OCI-LY7 (cell line): ENCODE measurements around the gene CCDC192. TPM values are rescaled to one million over a fixed set of nuclear protein-coding genes. Genes with fewer than 3 reads are reported as not detected.

Experiments used
- BruUV-seq: library from RNA; stranded (reverse); fragments of 400-500 nt; replicated peaks from 2 replicates; lab custom pipeline; 2021; lab: Mats Ljungman, UMichigan
- CTCF ChIA-PET: fragments of 300-600 bp; sonication (Branson Sonifier 250); formaldehyde crosslinking; loops from one replicate; lab custom pipeline; 2022; ENCODE audit warnings: antibody characterized with exemption; ENCODE audit not compliant: unreplicated experiment; lab: Charles Lee
- POLR2A ChIA-PET: fragments of 300-600 bp; sonication (Branson Sonifier 250); formaldehyde crosslinking; loops from one replicate; lab custom pipeline; 2022; ENCODE audit warnings: antibody characterized with exemption; lab: Charles Lee
- DNase-seq: peaks from one replicate; pipeline ENCODE4 v3.0.0-alpha.2; 2015; ENCODE audit warnings: low spot score
- H2AFZ ChIP-seq: fragments of 200-600 bp; sonication (generic), shearing (Covaris generic); 2 replicates; pipeline ENCODE4 v1.6.1; 2014; ENCODE audit warnings: mild to moderate bottlenecking, antibody characterized with exemption, low read length, moderate library complexity
- H3K27ac ChIP-seq: fragments of 200-600 bp; sonication (generic); 2 replicates; pipeline ENCODE4 v1.5.1; 2014; ENCODE audit warnings: mixed run types, low read depth, mild to moderate bottlenecking, moderate library complexity, low read length, inconsistent platforms; ENCODE audit not compliant: poor library complexity, severe bottlenecking
- H3K36me3 ChIP-seq: fragments of 200-600 bp; sonication (generic); 2 replicates; pipeline ENCODE4 v1.6.1; 2014; ENCODE audit warnings: mild to moderate bottlenecking, antibody characterized with exemption, low read length, moderate library complexity, mixed read lengths; ENCODE audit not compliant: insufficient read depth
- H3K4me1 ChIP-seq: fragments of 200-600 bp; sonication (generic); 2 replicates; pipeline ENCODE4 v1.5.1; 2014; ENCODE audit warnings: mild to moderate bottlenecking, low read length; ENCODE audit not compliant: insufficient read depth, poor library complexity, severe bottlenecking
- H3K4me2 ChIP-seq: fragments of 200-600 bp; sonication (generic); 2 replicates; pipeline ENCODE4 v1.6.1; 2014; ENCODE audit warnings: mild to moderate bottlenecking, low read length
- H3K4me3 ChIP-seq: fragments of 200-600 bp; sonication (generic); 2 replicates; pipeline ENCODE4 v1.5.1; 2014; ENCODE audit warnings: mild to moderate bottlenecking, low read depth, low read length; ENCODE audit not compliant: poor library complexity, severe bottlenecking
- H3K79me2 ChIP-seq: fragments of 200-600 bp; sonication (generic); 2 replicates; pipeline ENCODE4 v1.6.1; 2016; ENCODE audit warnings: low read depth, mild to moderate bottlenecking, low read length, moderate library complexity, mixed read lengths; ENCODE audit not compliant: insufficient read depth
- H3K9me2 ChIP-seq: fragments of 200-600 bp; sonication (generic); 2 replicates; pipeline ENCODE4 v1.6.1; 2016; ENCODE audit warnings: mild to moderate bottlenecking, low read length, mixed read lengths; ENCODE audit not compliant: insufficient read depth
- H3K9me3 ChIP-seq: fragments of 200-600 bp; sonication (generic); 2 replicates; pipeline ENCODE4 v1.6.1; 2014; ENCODE audit warnings: mild to moderate bottlenecking, mixed run types, low read length, mixed read lengths
- H4K20me1 ChIP-seq: fragments of 200-600 bp; sonication (generic); 2 replicates; pipeline ENCODE4 v1.6.1; 2014; ENCODE audit warnings: mild to moderate bottlenecking, antibody characterized with exemption, low read length, moderate library complexity, mixed read lengths; ENCODE audit not compliant: insufficient read depth
- EZH2phosphoT487 ChIP-seq: fragments of 200-600 bp; sonication (generic); IDR thresholded peaks from 2 replicates; pipeline ENCODE4 v1.6.1; 2018; ENCODE audit warnings: low read depth, borderline replicate concordance, mild to moderate bottlenecking, mixed run types, antibody characterized with exemption, low read length, moderate library complexity, mixed read lengths
- intact Hi-C: fragments of 100-400 bp; cut with micrococcal nuclease; formaldehyde crosslinking; loops from one replicate; pipeline ENCODE4 v1.10.0; 2022; ENCODE audit not compliant: unreplicated experiment
- total RNA-seq, 2 experiments: library from RNA; depleted of rRNA in 1 of 2; stranded (reverse); fragments of >200 nt in 1 of 2; shearing (Covaris generic) in 1 of 2; gene quantifications; 2 replicates each; pipeline ENCODE4 v1.2.3, GENCODE V29; 2014 to 2022
- TF ChIP-seq, protein P1 (sequence below): fragments of 200-600 bp; sonication (generic); conservative IDR thresholded peaks from 2 replicates; pipeline ENCODE4 v1.5.1; 2014; ENCODE audit warnings: mild to moderate bottlenecking, antibody characterized with exemption, low read length, moderate library complexity, mixed read lengths

Gene CCDC192
- total RNA-seq, 2 experiments from 2014 or later, result not detected

DNA sequence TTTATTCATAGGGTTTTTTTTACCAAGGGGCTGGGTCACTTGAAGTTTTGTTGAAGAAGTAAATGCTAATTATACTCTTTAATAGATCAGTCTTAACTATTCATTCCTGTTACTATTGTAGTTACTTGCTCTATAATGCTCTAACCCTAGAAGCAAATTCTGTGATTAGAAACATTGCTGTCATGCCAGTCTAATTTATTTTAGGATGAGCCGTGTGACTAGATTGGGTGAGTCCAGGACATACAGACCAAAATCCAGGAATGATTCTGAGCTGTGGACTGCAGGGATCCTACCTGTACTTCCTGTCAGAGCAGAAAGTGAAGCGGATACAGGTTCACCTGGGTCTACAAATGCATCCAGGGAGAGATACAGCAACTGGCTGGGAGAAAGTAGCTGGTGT lies 757 bp upstream of the CCDC192 start:
- Histone ChIP-seq H3K27ac (no peak overlapping the region), H3K36me3 (no peaks in the 10 kb centered on the region), H2AFZ (no peak overlapping the region), H4K20me1 (no peaks in the 10 kb centered on the region), H3K9me2 (no peaks in the 10 kb centered on the region), H3K9me3 (no peaks in the 10 kb centered on the region), H3K79me2 (no peaks in the 10 kb centered on the region), H3K4me1 (no peaks in the 10 kb centered on the region), H3K4me2 (no peak overlapping the region), H3K4me3 (no peak overlapping the region)
- ChIA-PET CTCF (no interaction called here), POLR2A (interaction anchor here (0.6 kb wide), 1 partner anchor 19 kb away, joined by 4 read pairs; no protein-coding TSS in a partner anchor)
- TF ChIP-seq, protein P1, sequence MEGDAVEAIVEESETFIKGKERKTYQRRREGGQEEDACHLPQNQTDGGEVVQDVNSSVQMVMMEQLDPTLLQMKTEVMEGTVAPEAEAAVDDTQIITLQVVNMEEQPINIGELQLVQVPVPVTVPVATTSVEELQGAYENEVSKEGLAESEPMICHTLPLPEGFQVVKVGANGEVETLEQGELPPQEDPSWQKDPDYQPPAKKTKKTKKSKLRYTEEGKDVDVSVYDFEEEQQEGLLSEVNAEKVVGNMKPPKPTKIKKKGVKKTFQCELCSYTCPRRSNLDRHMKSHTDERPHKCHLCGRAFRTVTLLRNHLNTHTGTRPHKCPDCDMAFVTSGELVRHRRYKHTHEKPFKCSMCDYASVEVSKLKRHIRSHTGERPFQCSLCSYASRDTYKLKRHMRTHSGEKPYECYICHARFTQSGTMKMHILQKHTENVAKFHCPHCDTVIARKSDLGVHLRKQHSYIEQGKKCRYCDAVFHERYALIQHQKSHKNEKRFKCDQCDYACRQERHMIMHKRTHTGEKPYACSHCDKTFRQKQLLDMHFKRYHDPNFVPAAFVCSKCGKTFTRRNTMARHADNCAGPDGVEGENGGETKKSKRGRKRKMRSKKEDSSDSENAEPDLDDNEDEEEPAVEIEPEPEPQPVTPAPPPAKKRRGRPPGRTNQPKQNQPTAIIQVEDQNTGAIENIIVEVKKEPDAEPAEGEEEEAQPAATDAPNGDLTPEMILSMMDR, result no peak
- no peak for TF ChIP-seq EZH2phosphoT487
- intact Hi-C loops, result no loop called here
- DNase-seq, result no peak
- BruUV-seq, result no TSS peak

DNA sequence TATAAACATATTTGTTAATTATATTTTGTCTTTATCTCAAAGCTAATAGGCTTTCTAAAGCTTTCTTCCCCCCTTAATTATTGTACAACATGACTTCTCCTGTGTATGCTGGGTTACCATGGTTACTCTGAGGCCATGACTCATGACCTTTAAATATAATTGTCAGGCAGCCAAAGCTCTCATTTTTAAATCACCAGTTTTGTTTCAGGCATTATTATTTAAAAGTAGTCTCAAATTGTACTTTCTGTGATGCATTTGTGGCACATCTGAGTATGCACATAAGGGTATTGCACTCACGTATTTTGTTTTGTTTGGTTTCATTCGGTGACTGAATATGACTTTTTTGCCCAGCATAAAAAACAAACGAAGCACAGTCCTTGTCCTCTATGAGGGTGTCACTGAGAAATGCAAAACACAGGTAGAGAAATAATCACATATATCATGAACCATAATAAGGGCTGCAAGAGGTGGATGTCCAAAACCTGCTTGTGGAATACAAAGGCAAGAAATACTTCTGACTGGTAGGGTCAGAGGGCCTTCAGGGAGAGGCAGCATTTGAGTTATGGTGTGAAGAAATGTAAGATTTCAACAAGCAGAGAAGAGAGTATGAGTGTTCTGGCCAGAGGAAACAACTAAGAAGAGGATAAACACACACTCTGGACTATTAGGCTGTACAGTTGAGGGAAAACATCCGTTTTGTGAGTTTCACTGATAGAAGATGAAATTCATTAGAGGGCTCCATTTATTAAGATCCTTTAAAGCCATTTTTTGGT lies 2.1 kb downstream of the CCDC192 start:
- no peaks in the 10 kb centered on the region for H3K9me2 ChIP-seq
- H3K27ac ChIP-seq, result no peak overlapping the region
- DNase-seq, result no peak
- no peak overlapping the region for H3K4me2 ChIP-seq
- H4K20me1 ChIP-seq, result no peaks in the 10 kb centered on the region
- no peaks in the 10 kb centered on the region for H3K9me3 ChIP-seq
- H3K4me1 ChIP-seq, result no peaks in the 10 kb centered on the region
- H3K79me2 ChIP-seq, result no peaks in the 10 kb centered on the region
- H2AFZ ChIP-seq, result no peak overlapping the region
- no peak overlapping the region for H3K4me3 ChIP-seq
- ChIA-PET POLR2A (no interaction called here), CTCF (no interaction called here)
- TF ChIP-seq EZH2phosphoT487, result no peak
- TF ChIP-seq, protein P1, result no peak
- no peaks in the 10 kb centered on the region for H3K36me3 ChIP-seq
- no TSS peak for BruUV-seq
- intact Hi-C loops, result no loop called here

DNA sequence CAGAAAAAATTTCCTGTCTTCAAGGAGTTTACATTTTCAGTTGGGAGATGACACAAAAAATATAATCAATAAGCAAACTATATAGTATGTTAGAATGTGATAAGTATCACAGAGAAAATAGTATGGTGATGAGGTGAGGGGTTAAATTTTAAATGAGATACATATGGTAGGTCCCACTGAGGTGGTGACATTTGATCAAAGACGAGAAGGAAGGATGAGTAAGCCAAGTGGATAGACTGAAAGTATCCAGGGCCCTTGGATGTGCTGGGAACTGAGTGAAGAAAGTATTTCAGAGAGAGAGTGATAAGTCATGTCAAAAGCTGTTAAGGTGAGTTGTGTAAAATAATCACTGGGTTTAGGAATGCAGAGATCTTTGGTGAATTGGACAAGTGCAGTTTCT lies 3.5 kb downstream of the CCDC192 start:
- ChIA-PET CTCF (no interaction called here), POLR2A (no interaction called here)
- TF ChIP-seq EZH2phosphoT487, result no peak
- TF ChIP-seq, protein P1, result no peak
- intact Hi-C loops, result no loop called here
- H3K36me3 ChIP-seq, result no peaks in the 10 kb centered on the region
- no peaks in the 10 kb centered on the region for H4K20me1 ChIP-seq
- no TSS peak for BruUV-seq
- no peak overlapping the region for H3K4me3 ChIP-seq
- DNase-seq, result no peak
- no peaks in the 10 kb centered on the region for H3K4me1 ChIP-seq
- H3K79me2 ChIP-seq, result no peaks in the 10 kb centered on the region
- H3K9me3 ChIP-seq, result no peaks in the 10 kb centered on the region
- no peaks in the 10 kb centered on the region for H3K9me2 ChIP-seq
- H3K4me2 ChIP-seq, result no peak overlapping the region
- H3K27ac ChIP-seq, result no peak overlapping the region
- H2AFZ ChIP-seq, result no peak overlapping the region
